ENCODE results near the gene GOLPH3L. TPM values are rescaled to one million over a fixed set of nuclear protein-coding genes. Genes with fewer than 3 reads are reported as not detected.

Gene GOLPH3L
- total and polyA plus RNA-seq, 2 of the 13 experiments (the other 11 are each of a cell fraction or from before 2014, with no cell fraction given), result 8.2 to 12.8 TPM

DNA sequence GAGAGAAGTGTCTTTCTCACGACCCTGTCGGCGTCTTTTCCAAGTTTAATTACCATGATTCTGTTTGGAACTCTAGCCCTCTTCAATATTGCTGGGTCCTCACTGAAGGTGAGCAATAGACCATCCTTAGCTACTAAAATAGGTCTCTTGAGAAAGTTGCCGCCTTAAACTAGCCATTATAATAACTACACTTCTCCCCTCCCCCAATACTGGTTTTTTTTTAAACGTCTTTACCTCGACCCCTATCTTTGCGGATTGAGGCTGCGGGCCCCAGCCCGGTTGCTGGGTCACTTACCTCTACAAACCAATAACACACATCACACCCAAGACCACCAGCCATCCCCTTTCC lies 68.2 kb downstream of the GOLPH3L start (continued):
- TF ChIP-seq CSRNP2 (CRISPR knock-in tag; conservative IDR thresholded peaks at IDR 0.05; ENCODE audit: low read depth), result no peak
- TF ChIP-seq CAMTA2 (CRISPR knock-in tag; IDR thresholded peaks at IDR 0.05; ENCODE audit: borderline replicate concordance), result no peak
- TF ChIP-seq TRIM24 (CRISPR knock-in tag; IDR thresholded peaks at IDR 0.05), result no peak
- TF ChIP-seq, protein P1, sequence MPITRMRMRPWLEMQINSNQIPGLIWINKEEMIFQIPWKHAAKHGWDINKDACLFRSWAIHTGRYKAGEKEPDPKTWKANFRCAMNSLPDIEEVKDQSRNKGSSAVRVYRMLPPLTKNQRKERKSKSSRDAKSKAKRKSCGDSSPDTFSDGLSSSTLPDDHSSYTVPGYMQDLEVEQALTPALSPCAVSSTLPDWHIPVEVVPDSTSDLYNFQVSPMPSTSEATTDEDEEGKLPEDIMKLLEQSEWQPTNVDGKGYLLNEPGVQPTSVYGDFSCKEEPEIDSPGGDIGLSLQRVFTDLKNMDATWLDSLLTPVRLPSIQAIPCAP (CRISPR knock-in tag; IDR thresholded peaks at IDR 0.05; ENCODE audit: low read depth), result no peak
- TF ChIP-seq NR1H2 (CRISPR knock-in tag; IDR thresholded peaks at IDR 0.05; ENCODE audit: borderline replicate concordance, low read depth), result no peak
- TF ChIP-seq KDM5A (IDR thresholded peaks at IDR 0.05; ENCODE audit: borderline replicate concordance, low read length), result peak; percentile 56; the same call in 1 of the 2 replicates
- TF ChIP-seq ZNF878 (CRISPR knock-in tag; IDR thresholded peaks at IDR 0.05), result no peak

DNA sequence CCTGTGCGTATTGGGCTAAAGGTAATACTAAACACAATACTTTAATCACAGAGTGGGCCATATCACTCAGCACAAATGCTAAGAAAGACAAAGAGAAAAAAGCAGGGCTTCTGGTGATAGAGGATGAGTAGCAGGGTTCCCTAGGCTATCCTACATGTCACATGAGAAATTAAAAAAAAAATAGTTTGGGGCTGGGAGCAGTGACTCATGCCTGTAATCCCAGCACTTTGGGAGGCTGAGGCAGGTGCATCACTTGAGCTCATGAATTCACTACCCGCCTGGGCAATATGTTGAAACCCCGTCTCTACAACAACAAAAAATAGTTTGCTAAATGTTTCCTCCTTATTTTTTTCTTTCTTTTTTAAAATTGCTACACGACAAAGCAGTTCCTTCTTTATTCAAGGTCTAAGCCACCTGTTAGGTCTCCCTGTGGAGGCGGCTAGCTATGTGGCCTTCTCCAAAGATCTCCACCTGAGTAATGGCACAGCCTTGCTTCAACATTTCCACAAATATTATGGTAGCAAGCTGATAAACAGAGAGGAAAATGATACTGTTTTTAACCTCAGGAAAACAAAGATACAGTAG lies 69.0 kb downstream of the GOLPH3L start:
- CTCF ChIA-PET (ENCODE audit: low intra/inter-chr PET ratio, low total read pairs), result no interaction called here
- Histone ChIP-seq H3K4me2 (ENCODE audit: low read depth, low read length) (peak overlapping the region; percentile 66), H2AFZ (ENCODE audit: low read length) (no peak overlapping the region), H3K9me3 (ENCODE audit: low read length) (no peaks in the 10 kb centered on the region), H3K27ac (ENCODE audit: extremely low read length, insufficient read depth, low read length) (peak overlapping the region; percentile 90), H3K27me3 (ENCODE audit: control insufficient read depth in 1 of 2, insufficient read depth in 2 of 2, low read length in 2 of 2) (no peaks in the 10 kb centered on the region; a peak in 1 of 5 replicates), H3K4me3 (replicated peaks in 1 of 3; ENCODE audit: insufficient read depth in 1 of 3, low read depth in 2 of 3, low read length in 3 of 3) (peak overlapping the region; percentile 72 to 79 (median 76)), H3K9ac (ENCODE audit: insufficient read depth, low read depth, low read length) (peak overlapping the region; percentile 87), H3K4me1 (ENCODE audit: insufficient read depth, low read length) (peaks cover 27% of the 10 kb centered on the region), H3K36me3 (replicated peaks in 1 of 2; ENCODE audit: control insufficient read depth in 1 of 2, insufficient read depth in 2 of 2, low read length in 2 of 2) (peaks cover 12 to 45% of the 10 kb centered on the region in 2 experiments), H3K79me2 (ENCODE audit: insufficient read depth, low read length) (peaks cover 33% of the 10 kb centered on the region), H4K20me1 (ENCODE audit: insufficient read depth, low read length) (no peaks in the 10 kb centered on the region)
- WGBS (ENCODE audit: low lambda C conversion rate), result 75% methylated on average over 5 of the region's 5 CpGs
- in situ Hi-C loops (cut with HindIII; ENCODE audit: extremely low pct_ligation_motif_present, low pct_unique_long_range_greater_than_20kb), result loop anchor here (5.0 kb wide), 1 partner anchor 66 kb away; no protein-coding TSS in a partner anchor
- POLR2A ChIA-PET, result interaction anchor here (1.0 to 3.8 kb wide), 11 partner anchors 9 to 294 kb away, joined by 3 to 92 read pairs (median 17); partner anchors contain the start of genes GOLPH3L and MCL1
- no TSS peak for BruUV-seq (replicated peaks)
- DNase-seq (ENCODE audit: low spot score) (no peak), FAIRE-seq (no peak), ATAC-seq (no peak)
- intact Hi-C loops (cut with micrococcal nuclease; ENCODE audit: unreplicated experiment), result loop anchor here (10.0 kb wide), 2 partner anchors 67 to 187 kb away; partner anchors contain the start of gene GOLPH3L
- TF ChIP-seq FOSL2 (CRISPR knock-in tag; IDR thresholded peaks at IDR 0.05) (peak; percentile 14; the same call in 1 of the 2 replicates), ZBTB8A (CRISPR knock-in tag; IDR thresholded peaks at IDR 0.05; ENCODE audit: borderline replicate concordance, low read depth) (no peak)
- TF ChIP-seq, protein P2, sequence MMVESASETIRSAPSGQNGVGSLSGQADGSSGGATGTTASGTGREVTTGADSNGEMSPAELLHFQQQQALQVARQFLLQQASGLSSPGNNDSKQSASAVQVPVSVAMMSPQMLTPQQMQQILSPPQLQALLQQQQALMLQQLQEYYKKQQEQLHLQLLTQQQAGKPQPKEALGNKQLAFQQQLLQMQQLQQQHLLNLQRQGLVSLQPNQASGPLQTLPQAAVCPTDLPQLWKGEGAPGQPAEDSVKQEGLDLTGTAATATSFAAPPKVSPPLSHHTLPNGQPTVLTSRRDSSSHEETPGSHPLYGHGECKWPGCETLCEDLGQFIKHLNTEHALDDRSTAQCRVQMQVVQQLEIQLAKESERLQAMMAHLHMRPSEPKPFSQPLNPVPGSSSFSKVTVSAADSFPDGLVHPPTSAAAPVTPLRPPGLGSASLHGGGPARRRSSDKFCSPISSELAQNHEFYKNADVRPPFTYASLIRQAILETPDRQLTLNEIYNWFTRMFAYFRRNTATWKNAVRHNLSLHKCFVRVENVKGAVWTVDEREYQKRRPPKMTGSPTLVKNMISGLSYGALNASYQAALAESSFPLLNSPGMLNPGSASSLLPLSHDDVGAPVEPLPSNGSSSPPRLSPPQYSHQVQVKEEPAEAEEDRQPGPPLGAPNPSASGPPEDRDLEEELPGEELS (CRISPR knock-in tag; IDR thresholded peaks at IDR 0.05), result 0 out of 2 replicates have a peak, but pooled peaks have one; percentile 7
